Measurements from ENCODE around the gene SAPCD1.

GRCh38 chr6:31805939-31806469, 43.5 kb downstream of the SAPCD1 start:
- TF ChIP-seq CREM (IDR thresholded peaks at IDR 0.05; ENCODE audit: low read depth) = no peak
- TF ChIP-seq JUNB (IDR thresholded peaks at IDR 0.05) = no peak
- TF ChIP-seq EZH2 (IDR thresholded peaks at IDR 0.05; ENCODE audit: borderline replicate concordance, control insufficient read depth, low read depth, low read length) = no peak
- TF ChIP-seq YY1 (IDR thresholded peaks at IDR 0.05; ENCODE audit: low read depth, low read length) = no peak
- no peak for TF ChIP-seq NFYB (IDR thresholded peaks at IDR 0.05; ENCODE audit: insufficient read depth, low read depth, low read length)
- TF ChIP-seq USF1 (IDR thresholded peaks at IDR 0.05; ENCODE audit: borderline replicate concordance, extremely low read length, insufficient read depth, low read depth, low read length) = no peak
- TF ChIP-seq TCF7 (IDR thresholded peaks at IDR 0.05; ENCODE audit: borderline replicate concordance) = no peak

Data from GM12878 (cell line).